ENCODE measurements around the gene TLR9.

TLR9 gene

DNA sequence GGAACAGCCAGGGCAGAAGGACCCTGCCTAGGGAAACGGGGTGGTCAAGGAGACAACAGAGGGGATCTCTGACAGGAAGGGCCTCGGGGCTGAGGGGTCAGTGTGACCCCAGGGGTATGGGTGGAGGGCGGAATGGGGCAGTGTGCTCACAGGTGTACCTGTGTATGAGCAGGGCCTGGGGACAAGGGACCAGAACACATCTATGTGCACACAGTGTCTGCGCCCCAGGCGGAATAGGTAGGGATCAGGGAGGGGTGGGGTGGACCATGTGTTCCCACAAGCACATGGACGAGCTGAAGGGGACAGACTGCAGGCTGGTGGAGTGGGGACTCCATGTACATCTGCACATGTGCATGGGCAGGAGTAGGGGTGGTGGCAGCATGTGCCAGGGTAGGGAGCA is 5.0 kb upstream of the TLR9 start:
- no peak overlapping the region for H3K4me3 ChIP-seq (replicated peaks in 1 of 2; ENCODE audit: low read depth in 2 of 2, low read length in 2 of 2)
- TF ChIP-seq, protein P1, sequence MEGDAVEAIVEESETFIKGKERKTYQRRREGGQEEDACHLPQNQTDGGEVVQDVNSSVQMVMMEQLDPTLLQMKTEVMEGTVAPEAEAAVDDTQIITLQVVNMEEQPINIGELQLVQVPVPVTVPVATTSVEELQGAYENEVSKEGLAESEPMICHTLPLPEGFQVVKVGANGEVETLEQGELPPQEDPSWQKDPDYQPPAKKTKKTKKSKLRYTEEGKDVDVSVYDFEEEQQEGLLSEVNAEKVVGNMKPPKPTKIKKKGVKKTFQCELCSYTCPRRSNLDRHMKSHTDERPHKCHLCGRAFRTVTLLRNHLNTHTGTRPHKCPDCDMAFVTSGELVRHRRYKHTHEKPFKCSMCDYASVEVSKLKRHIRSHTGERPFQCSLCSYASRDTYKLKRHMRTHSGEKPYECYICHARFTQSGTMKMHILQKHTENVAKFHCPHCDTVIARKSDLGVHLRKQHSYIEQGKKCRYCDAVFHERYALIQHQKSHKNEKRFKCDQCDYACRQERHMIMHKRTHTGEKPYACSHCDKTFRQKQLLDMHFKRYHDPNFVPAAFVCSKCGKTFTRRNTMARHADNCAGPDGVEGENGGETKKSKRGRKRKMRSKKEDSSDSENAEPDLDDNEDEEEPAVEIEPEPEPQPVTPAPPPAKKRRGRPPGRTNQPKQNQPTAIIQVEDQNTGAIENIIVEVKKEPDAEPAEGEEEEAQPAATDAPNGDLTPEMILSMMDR (IDR thresholded peaks at IDR 0.05; ENCODE audit: low read depth, low read length): no peak
- DNase-seq (ENCODE audit: low read depth in 2 of 2): no peak

DNA sequence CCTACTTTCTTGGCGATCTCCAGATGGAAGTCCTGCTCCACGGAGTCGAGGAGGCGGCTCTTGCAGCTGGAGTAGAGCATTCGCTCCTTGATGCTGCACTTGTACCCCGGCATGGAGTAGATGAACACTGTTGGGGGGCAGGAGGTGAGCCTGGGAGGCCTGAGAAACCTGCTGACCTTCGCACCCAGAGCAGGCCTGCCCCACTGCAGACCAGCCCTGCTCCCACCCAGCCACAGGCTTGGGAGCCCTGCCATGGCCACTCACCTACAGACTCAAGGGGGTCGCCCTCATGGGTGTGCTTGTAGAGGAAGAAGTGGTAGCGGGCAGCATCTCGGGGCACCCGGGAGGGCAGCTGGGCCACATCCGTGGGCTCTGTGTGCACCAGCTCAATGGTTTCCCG is 4.2 kb upstream of the TLR9 start:
- DNase-seq (ENCODE audit: low read depth in 2 of 2): no peak
- H3K4me3 ChIP-seq (replicated peaks in 1 of 2; ENCODE audit: low read depth in 2 of 2, low read length in 2 of 2): no peak overlapping the region
- TF ChIP-seq, protein P1 (IDR thresholded peaks at IDR 0.05; ENCODE audit: low read depth, low read length): no peak

DNA sequence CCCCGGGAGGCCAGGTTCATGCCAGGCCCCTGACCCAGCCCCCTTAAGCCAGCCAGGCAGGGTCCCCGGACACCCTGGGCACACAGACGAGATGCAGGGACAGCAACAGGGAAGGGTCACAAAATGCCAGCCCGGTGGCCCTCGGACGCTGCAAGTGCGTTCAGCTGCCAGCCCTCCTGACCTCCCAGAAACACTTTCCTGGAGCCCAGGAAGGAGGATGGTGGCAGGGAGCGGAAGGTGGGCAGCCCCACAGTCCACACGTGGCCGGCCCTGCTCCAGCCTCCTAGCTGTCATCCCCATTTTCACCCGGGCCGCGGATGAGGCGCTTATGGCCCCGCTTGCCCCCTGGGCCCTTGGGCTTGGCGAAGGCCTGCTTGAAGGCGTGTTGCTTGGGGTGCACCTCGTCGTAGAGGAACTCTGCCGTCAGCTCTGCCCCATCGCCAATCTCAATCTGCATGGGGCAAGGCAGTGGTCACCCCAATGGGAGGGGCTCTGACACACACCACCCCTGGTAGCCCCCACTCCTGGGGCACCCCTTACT is 3.4 kb upstream of the TLR9 start:
- TF ChIP-seq, protein P1 (IDR thresholded peaks at IDR 0.05; ENCODE audit: low read depth, low read length): no peak

DNA sequence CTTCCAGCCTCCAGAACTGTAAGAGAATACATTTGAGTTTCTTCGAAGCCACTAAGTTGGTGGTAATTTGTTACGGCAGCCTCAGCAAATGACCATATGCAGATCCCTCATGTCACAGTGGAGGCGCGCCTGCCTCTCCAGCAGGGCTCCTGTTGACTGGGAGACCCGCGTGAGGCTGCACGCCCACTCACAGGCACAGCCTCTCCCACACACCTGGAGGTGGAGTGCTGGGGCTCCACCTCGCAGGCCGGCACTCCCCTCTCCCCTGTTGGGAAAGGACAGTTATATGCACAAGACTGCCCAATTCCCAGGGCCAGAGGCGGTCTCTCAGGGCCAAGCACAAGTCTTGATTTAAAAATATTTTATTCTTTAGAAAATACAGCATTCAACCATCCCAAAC is 2.8 kb upstream of the TLR9 start:
- DNase-seq (ENCODE audit: low read depth in 2 of 2): no peak
- H3K4me3 ChIP-seq (replicated peaks in 1 of 2; ENCODE audit: low read depth in 2 of 2, low read length in 2 of 2): no peak overlapping the region
- TF ChIP-seq, protein P1 (IDR thresholded peaks at IDR 0.05; ENCODE audit: low read depth, low read length): no peak

More for the DNA sequence above, 3.4 kb upstream of the TLR9 start:
- DNase-seq (ENCODE audit: low read depth in 2 of 2): no peak
- H3K4me3 ChIP-seq (replicated peaks in 1 of 2; ENCODE audit: low read depth in 2 of 2, low read length in 2 of 2): no peak overlapping the region

DNA sequence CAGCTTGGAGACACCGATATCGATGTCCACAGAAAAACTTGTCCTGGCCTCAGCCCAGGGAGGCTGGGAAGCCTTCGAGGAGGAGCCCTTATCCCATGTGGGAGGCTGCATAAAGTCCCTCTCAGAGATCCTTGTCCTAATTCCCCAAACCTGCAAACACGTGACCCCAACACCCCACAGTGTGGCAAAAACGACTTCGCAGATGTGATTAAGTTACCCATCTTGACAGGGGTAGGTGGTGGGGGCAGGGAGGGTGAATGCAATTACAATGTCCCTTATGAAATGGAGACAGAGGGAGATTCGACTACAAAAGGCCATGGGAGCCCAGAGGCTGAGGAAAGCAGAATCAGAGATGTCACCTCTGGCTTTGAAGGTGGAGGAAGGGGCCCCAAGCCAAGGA is 2.3 kb upstream of the TLR9 start:
- DNase-seq (ENCODE audit: low read depth in 2 of 2): no peak
- TF ChIP-seq, protein P1 (IDR thresholded peaks at IDR 0.05; ENCODE audit: low read depth, low read length): no peak

DNA sequence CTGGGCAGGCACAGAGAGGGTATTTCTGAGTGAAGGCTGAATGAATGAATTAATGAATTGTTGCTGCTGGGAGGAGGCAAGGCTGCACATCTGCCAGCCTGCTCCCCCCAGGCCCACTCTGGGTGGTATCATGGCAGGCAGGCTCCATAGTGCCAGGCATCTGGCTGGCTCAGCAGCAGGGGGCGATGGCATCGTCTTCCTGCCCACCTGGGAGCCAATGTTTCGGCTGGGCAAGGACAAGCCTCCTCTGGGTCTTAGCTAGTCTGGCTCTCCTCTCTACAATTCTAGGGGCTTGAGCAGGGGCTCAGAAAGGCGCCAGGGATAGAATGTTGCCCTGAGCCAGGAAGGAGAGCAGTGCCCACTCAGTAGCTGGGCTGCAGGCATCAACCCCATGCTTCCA is 1.7 kb upstream of the TLR9 start:
- TF ChIP-seq, protein P1 (IDR thresholded peaks at IDR 0.05; ENCODE audit: low read depth, low read length): no peak
- no peak overlapping the region for H3K4me3 ChIP-seq (replicated peaks in 1 of 2; ENCODE audit: low read depth in 2 of 2, low read length in 2 of 2)
- DNase-seq (ENCODE audit: low read depth in 2 of 2): no peak

More for the DNA sequence above, 2.3 kb upstream of the TLR9 start:
- no peak overlapping the region for H3K4me3 ChIP-seq (replicated peaks in 1 of 2; ENCODE audit: low read depth in 2 of 2, low read length in 2 of 2)

DNA sequence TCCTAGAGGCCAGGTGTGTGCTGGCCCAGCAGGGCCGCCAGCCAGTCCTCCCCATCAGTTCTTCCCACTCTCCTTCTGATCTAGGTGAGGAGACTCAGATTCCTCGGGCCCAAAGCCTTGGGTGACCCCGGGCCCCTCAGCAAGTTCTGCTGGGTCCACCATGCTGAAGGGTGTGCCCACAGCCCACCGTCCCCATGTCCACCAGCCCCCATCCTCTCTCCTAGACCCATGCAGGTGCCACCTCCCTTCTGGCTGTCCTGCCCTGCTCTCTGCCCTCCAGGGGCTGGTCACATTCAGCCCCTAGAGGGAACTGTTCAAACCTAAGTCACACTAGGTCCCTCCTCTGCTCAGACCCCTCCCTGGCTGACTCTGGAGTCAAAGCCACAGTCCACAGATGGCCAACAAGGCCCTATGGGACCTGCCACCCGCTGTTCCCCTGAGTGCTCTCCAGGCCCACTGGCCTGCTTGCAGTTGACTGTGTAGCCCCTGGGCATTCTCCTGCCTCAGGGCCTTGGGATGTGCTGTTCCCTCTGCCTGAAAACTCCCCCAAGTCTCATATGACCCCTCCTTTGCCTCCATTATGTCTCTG is 878 bp upstream of the TLR9 start:
- no peak overlapping the region for H3K4me3 ChIP-seq (replicated peaks in 1 of 2; ENCODE audit: low read depth in 2 of 2, low read length in 2 of 2)
- TF ChIP-seq, protein P1 (IDR thresholded peaks at IDR 0.05; ENCODE audit: low read depth, low read length): no peak
- no peak for DNase-seq (ENCODE audit: low read depth in 2 of 2)
